H1 (cell line): ENCODE measurements around the gene GRK3. TPM values are rescaled to one million over a fixed set of nuclear protein-coding genes. Genes with fewer than 3 reads are reported as not detected.

ENCODE experiments used
- CTCF ChIA-PET: fragments of 300-600 bp; sonication (Branson Sonifier 250); formaldehyde crosslinking; loops from one replicate; lab custom pipeline; 2021; ENCODE audit not compliant: partially characterized antibody; lab: Charles Lee
- POLR2A ChIA-PET: fragments of 300-600 bp; sonication (Branson Sonifier 250); formaldehyde crosslinking; loops from one replicate; lab custom pipeline; 2021; ENCODE audit warnings: inconsistent platforms; ENCODE audit not compliant: partially characterized antibody; lab: Charles Lee
- DNase-seq, 2 experiments: peaks; one replicate each; pipeline versions ENCODE4 v3.0.0 to v3.0.0-alpha.2; 2010 to 2022; ENCODE audit warnings: low spot score in 2 of 2, low read depth in 1 of 2, mixed read lengths in 1 of 2
- FAIRE-seq: peaks from 2 replicates; lab custom pipeline; 2011; peaks lifted over from hg19 to GRCh38; lab: Jason Lieb, UNC
- H2AFZ ChIP-seq: 2 replicates; pipeline ENCODE4 v1.8.1; 2012; ENCODE audit warnings: low read length, inconsistent platforms
- H2AK5ac ChIP-seq: 2 replicates; pipeline ENCODE4 v1.6.1; 2013; ENCODE audit warnings: low read depth, low read length
- H2BK120ac ChIP-seq: replicated peaks from 2 replicates; pipeline ENCODE3; 2013; ENCODE audit warnings: low read depth, low read length, inconsistent platforms
- H2BK12ac ChIP-seq: 2 replicates; pipeline ENCODE4 v1.6.1; 2013; ENCODE audit warnings: low read depth, low read length
- H2BK15ac ChIP-seq: 2 replicates; pipeline ENCODE4 v1.6.1; 2013; ENCODE audit warnings: low read length
- H2BK20ac ChIP-seq: 2 replicates; pipeline ENCODE4 v1.6.1; 2013; ENCODE audit warnings: low read length
- H2BK5ac ChIP-seq: 2 replicates; pipeline ENCODE4 v1.6.1; 2013; ENCODE audit warnings: low read depth, low read length
- H3K14ac ChIP-seq: 2 replicates; pipeline ENCODE4 v1.6.1; 2013; ENCODE audit warnings: inconsistent platforms; ENCODE audit not compliant: insufficient read length
- H3K18ac ChIP-seq: 2 replicates; pipeline ENCODE4 v1.6.1; 2013; ENCODE audit warnings: low read length; ENCODE audit errors: extremely low read depth
- H3K23ac ChIP-seq: 2 replicates; pipeline ENCODE4 v1.6.1; 2013; ENCODE audit warnings: inconsistent platforms; ENCODE audit not compliant: insufficient read length
- H3K23me2 ChIP-seq: 2 replicates; pipeline ENCODE4 v1.6.1; 2013; ENCODE audit warnings: low read depth, low read length
- H3K27ac ChIP-seq: 2 replicates; pipeline ENCODE4 v1.6.1; 2011; ENCODE audit warnings: low read depth, low read length, inconsistent platforms
- H3K27me3 ChIP-seq, 4 experiments: replicated peaks in 1 of 4; 1 replicate in 1 of 4; 2 replicates in 3 of 4; pipeline versions ENCODE4 v1.6.1 to v1.8.1; 2011 to 2013; ENCODE audit warnings: low read length in 3 of 4, mild to moderate bottlenecking in 3 of 4, inconsistent platforms in 2 of 4, mixed read lengths in 2 of 4, moderate library complexity in 1 of 4; ENCODE audit not compliant: control insufficient read depth in 3 of 4, insufficient read depth in 3 of 4; ENCODE audit errors: extremely low read depth in 1 of 4
- H3K36me3 ChIP-seq, 4 experiments: 2 replicates each; pipeline versions ENCODE4 v1.6.1 to v1.8.1; 2011 to 2013; ENCODE audit warnings: mild to moderate bottlenecking in 4 of 4, low read length in 3 of 4, moderate library complexity in 2 of 4, control low read depth in 1 of 4, inconsistent platforms in 1 of 4; ENCODE audit not compliant: insufficient read depth in 4 of 4, control insufficient read depth in 2 of 4
- H3K4ac ChIP-seq: replicated peaks from 2 replicates; pipeline ENCODE3; 2013; ENCODE audit warnings: low read length, low read depth, mixed read lengths, inconsistent platforms; ENCODE audit not compliant: insufficient read length
- H3K4me1 ChIP-seq, 4 experiments: replicated peaks in 1 of 4; 1 replicate in 1 of 4; 2 replicates in 3 of 4; pipeline versions ENCODE4 v1.6.1 to v1.8.1; 2011 to 2013; ENCODE audit warnings: low read length in 3 of 4, inconsistent platforms in 2 of 4, mixed read lengths in 1 of 4; ENCODE audit not compliant: insufficient read depth in 4 of 4, control insufficient read depth in 3 of 4
- H3K4me2 ChIP-seq, 2 experiments: 2 replicates each; pipeline versions ENCODE4 v1.6.1 to v1.8.1; 2011 to 2013; ENCODE audit warnings: low read depth in 2 of 2, low read length in 2 of 2, control low read depth in 1 of 2, inconsistent platforms in 1 of 2, mild to moderate bottlenecking in 1 of 2; ENCODE audit not compliant: insufficient read depth in 1 of 2
- H3K4me3 ChIP-seq, 4 experiments: fragments of 200-600, 300-600 bp in 1 of 4; sonication (generic), shearing (Covaris generic), sonication (Bioruptor Twin) in 1 of 4; 2 replicates each; pipeline versions ENCODE4 v1.5.1 to v1.8.1; 2011 to 2016; ENCODE audit warnings: low read length in 4 of 4, low read depth in 3 of 4, control low read depth in 2 of 4, inconsistent platforms in 2 of 4, mild to moderate bottlenecking in 2 of 4, mixed read lengths in 1 of 4, moderate library complexity in 1 of 4; ENCODE audit not compliant: insufficient read depth in 2 of 4; ENCODE audit errors: extremely low read depth in 1 of 4
- H3K56ac ChIP-seq: replicated peaks from 2 replicates; pipeline ENCODE3; 2013; ENCODE audit warnings: low read depth, mild to moderate bottlenecking, mixed read lengths, low read length, inconsistent platforms; ENCODE audit not compliant: insufficient read length
- H3K79me1 ChIP-seq: 2 replicates; pipeline ENCODE4 v1.6.1; 2013; ENCODE audit warnings: low read depth, low read length, control low read depth
- H3K79me2 ChIP-seq, 2 experiments: 2 replicates each; pipeline versions ENCODE4 v1.6.1 to v1.8.1; 2012 to 2013; ENCODE audit warnings: low read length in 2 of 2, mild to moderate bottlenecking in 2 of 2, inconsistent platforms in 1 of 2; ENCODE audit not compliant: insufficient read depth in 2 of 2, control insufficient read depth in 1 of 2
- H3K9ac ChIP-seq, 4 experiments: replicated peaks in 1 of 4; 1 replicate in 1 of 4; 2 replicates in 3 of 4; pipeline versions ENCODE4 v1.6.1 to v1.8.1; 2011 to 2013; ENCODE audit warnings: low read depth in 3 of 4, low read length in 3 of 4, control low read depth in 2 of 4, mild to moderate bottlenecking in 2 of 4, moderate library complexity in 2 of 4, inconsistent platforms in 1 of 4; ENCODE audit errors: extremely low read depth in 1 of 4
- H3K9me3 ChIP-seq, 2 experiments: 2 replicates each; pipeline versions ENCODE4 v1.6.1 to v1.8.1; 2012 to 2013; ENCODE audit warnings: mild to moderate bottlenecking in 2 of 2, moderate library complexity in 2 of 2, control low read depth in 1 of 2, inconsistent platforms in 1 of 2, low read depth in 1 of 2, low read length in 1 of 2, mixed read lengths in 1 of 2; ENCODE audit not compliant: insufficient read depth in 2 of 2
- H4K20me1 ChIP-seq, 2 experiments: replicated peaks in 1 of 2; 2 replicates each; pipeline versions ENCODE3 to v1.8.1; 2011 to 2013; ENCODE audit warnings: inconsistent platforms in 2 of 2, low read length in 2 of 2, mild to moderate bottlenecking in 1 of 2; ENCODE audit not compliant: insufficient read depth in 2 of 2, control insufficient read depth in 1 of 2
- H4K5ac ChIP-seq: 2 replicates; pipeline ENCODE4 v1.6.1; 2013; ENCODE audit warnings: low read length, low read depth, mixed read lengths, inconsistent platforms; ENCODE audit not compliant: insufficient read length
- H4K8ac ChIP-seq: 2 replicates; pipeline ENCODE4 v1.8.0; 2013; ENCODE audit warnings: mild to moderate bottlenecking, moderate library complexity, low read length, inconsistent platforms; ENCODE audit not compliant: insufficient read depth; ENCODE audit errors: extremely low read depth
- H4K91ac ChIP-seq: replicated peaks from 2 replicates; pipeline ENCODE3; 2013; ENCODE audit warnings: low read length, mixed read lengths, inconsistent platforms; ENCODE audit not compliant: insufficient read length
- ASH2L ChIP-seq: fragments of 200-600, 300-600 bp; sonication (generic); IDR thresholded peaks from one replicate; pipeline ENCODE4 v1.7.1; 2017; ENCODE audit warnings: low read length
- CEBPB ChIP-seq: IDR thresholded peaks from 2 replicates; pipeline ENCODE4 v1.6.1; 2012; ENCODE audit warnings: low read depth, low read length
- CHD1 ChIP-seq: IDR thresholded peaks from 2 replicates; pipeline ENCODE4 v1.6.1; 2012; ENCODE audit warnings: low read depth, low read length, improper control_type of control experiment
- FOSL1 ChIP-seq: IDR thresholded peaks from 2 replicates; pipeline ENCODE4 v1.6.1; 2011; ENCODE audit warnings: mild to moderate bottlenecking, low read depth, low read length, moderate library complexity; ENCODE audit not compliant: insufficient read depth
- YY1 ChIP-seq: IDR thresholded peaks from 2 replicates; pipeline ENCODE4 v1.6.1; 2011; ENCODE audit warnings: low read depth, mild to moderate bottlenecking, low read length
- WGBS, 2 experiments: shearing (Covaris generic) in 1 of 2; methylation state at CpG; one replicate each; pipeline versions ENCODE4 v1.1.6 to v1.1.7; 2013 to 2015; ENCODE audit warnings: low lambda C conversion rate in 2 of 2, mixed read lengths in 2 of 2, inconsistent platforms in 1 of 2, low coverage in 1 of 2, missing lambda C conversion rate in 1 of 2; ENCODE audit not compliant: insufficient replicate concordance in 2 of 2, insufficient coverage in 1 of 2, insufficient read length in 1 of 2; ENCODE audit errors: extremely low coverage in 1 of 2, missing lambda C conversion rate in 1 of 2; 5-methylcytosine and 5-hydroxymethylcytosine counted together
- polyA plus RNA-seq, 7 experiments: library from polyadenylated mRNA; depleted of rRNA in 3 of 7; stranded (reverse) in 5 of 7; unstranded in 2 of 7; fragments of >200 nt in 5 of 7; fragments of 200-250 nt in 2 of 7; gene quantifications; 1 replicate in 5 of 7; 2 replicates in 1 of 7; 4 replicates in 1 of 7; pipeline versions ENCODE4 v1.2.1 to v1.2.3, GENCODE V29; 2011 to 2013; ENCODE audit warnings: missing spikeins in 2 of 7, mixed read lengths in 2 of 7
- total RNA-seq: library from RNA; stranded (reverse); fragmentation: NEBNext Ultra II Directional; extraction: Animal tissue kit (Norgen Biotek cat#: 25700); gene quantifications from 2 replicates; pipeline ENCODE4 v1.2.1, GENCODE V29; 2021

The GRK3 gene
- total and polyA plus RNA-seq, 2 of the 8 experiments (the other 6 are each of a cell fraction or from before 2014, with no cell fraction given) = 7.5 to 35.3 TPM

DNA sequence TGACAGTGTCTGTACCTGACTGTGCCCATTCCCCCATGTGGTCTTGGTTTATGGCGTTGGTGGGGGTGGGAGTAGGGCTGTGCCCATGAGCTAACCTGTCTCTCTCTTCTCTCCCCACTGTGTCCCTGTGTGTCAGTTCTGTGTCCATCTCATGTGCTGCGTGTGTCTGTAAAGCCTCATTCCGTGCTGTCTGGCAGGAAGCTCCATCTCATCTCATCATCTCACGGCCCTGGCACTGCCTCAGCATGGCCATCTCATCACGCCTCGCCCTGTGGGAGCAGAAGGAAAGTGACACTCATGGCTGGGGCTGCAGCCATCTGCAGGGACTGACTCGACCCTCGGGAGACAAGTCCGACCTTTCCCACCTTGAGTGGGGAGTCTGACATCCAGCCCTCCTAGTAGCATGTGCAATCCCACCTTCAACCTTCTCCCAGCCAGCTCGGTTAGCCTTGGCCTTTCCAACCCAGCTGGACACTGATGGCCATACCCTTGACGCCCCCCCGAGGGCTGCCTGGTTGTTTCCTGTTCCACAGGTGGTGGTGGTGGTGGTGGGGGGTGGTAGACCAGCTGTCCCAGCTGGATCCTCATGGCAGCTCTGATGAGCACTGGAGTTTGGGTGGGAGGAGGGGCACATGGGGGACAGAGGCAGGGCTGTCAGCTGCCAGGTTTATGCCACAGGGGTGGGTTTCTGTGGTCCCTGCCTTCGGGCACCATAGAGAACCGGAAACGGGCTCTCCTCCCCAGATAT, 196.5 kb downstream of the GRK3 start:
- no peak overlapping the region; the same call in 1 of the 2 replicates for H4K8ac ChIP-seq
- H4K20me1 ChIP-seq = no peaks in the 10 kb centered on the region
- H3K18ac ChIP-seq = no peak overlapping the region
- no peak overlapping the region for H2BK5ac ChIP-seq
- TF ChIP-seq ASH2L = no peak
- no peak for TF ChIP-seq CHD1
- no peak for TF ChIP-seq FOSL1
- TF ChIP-seq CEBPB = no peak
- TF ChIP-seq YY1 = no peak
- H3K27ac ChIP-seq = no peak overlapping the region
- no peak overlapping the region for H2AFZ ChIP-seq
- ChIA-PET POLR2A (no interaction called here), CTCF (interaction anchor here (0.9 to 5.0 kb wide), 3 partner anchors 8 to 299 kb away, joined by 3 to 31 read pairs (median 6); no protein-coding TSS in a partner anchor)
- H3K79me1 ChIP-seq = no peaks in the 10 kb centered on the region
- no peak for FAIRE-seq
- H4K91ac ChIP-seq = peak overlapping the region; percentile 57
- no peak overlapping the region for H2BK20ac ChIP-seq
- no peak overlapping the region for H3K4me2 ChIP-seq
- no peak overlapping the region for H2AK5ac ChIP-seq
- no peaks in the 10 kb centered on the region for H3K4me1 ChIP-seq
- H3K9me3 ChIP-seq = no peaks in the 10 kb centered on the region
- no peak overlapping the region for H3K56ac ChIP-seq
- H3K9ac ChIP-seq = no peak overlapping the region
- H3K36me3 ChIP-seq = no peaks in the 10 kb centered on the region
- H3K79me2 ChIP-seq = no peaks in the 10 kb centered on the region
- H3K4me3 ChIP-seq = no peak overlapping the region
- H3K27me3 ChIP-seq = no peaks in the 10 kb centered on the region
- H3K4ac ChIP-seq = peak overlapping the region; percentile 88
- H3K23ac ChIP-seq = no peak overlapping the region
- peak overlapping the region; percentile 90; the same call in 1 of the 2 replicates for H2BK15ac ChIP-seq
- H2BK120ac ChIP-seq = no peak overlapping the region
- H3K14ac ChIP-seq = no peak overlapping the region
- no peak for DNase-seq
- no peaks in the 10 kb centered on the region for H3K23me2 ChIP-seq
- H2BK12ac ChIP-seq = no peak overlapping the region
- 84% methylated on average over 15 of the region's 15 CpGs; no CpG with 5 or more reads in 1 of the 2 experiments for WGBS, 2 experiments
- no peak overlapping the region for H4K5ac ChIP-seq
